PC-9 (cell line): ENCODE data around the gene TSFM. TPM values are rescaled to one million over a fixed set of nuclear protein-coding genes. Genes with fewer than 3 reads are reported as not detected.
A peak's percentile ranks its signal among the peaks of the same experiment; 100 is the strongest.

Experiments used
- BruUV-seq: library from RNA; stranded (reverse); fragments of 400-500 nt; replicated peaks from 2 replicates; lab custom pipeline; 2021; lab: Mats Ljungman, UMichigan
- CTCF ChIA-PET: fragments of 300-600 bp; sonication (Branson Sonifier 250); formaldehyde crosslinking; loops from one replicate; lab custom pipeline; 2022; ENCODE audit warnings: antibody characterized with exemption; lab: Charles Lee
- POLR2A ChIA-PET: fragments of 300-600 bp; sonication (Branson Sonifier 250); formaldehyde crosslinking; loops from one replicate; lab custom pipeline; 2022; ENCODE audit warnings: antibody characterized with exemption; ENCODE audit not compliant: unreplicated experiment; lab: Charles Lee
- DNase-seq, 2 experiments: peaks; one replicate each; pipeline versions ENCODE4 v3.0.0 to v3.0.0-alpha.2; 2015 to 2022; ENCODE audit warnings: mixed read lengths in 1 of 2
- H2AFZ ChIP-seq: fragments of 200-600 bp; sonication (generic); 2 replicates; pipeline ENCODE4 v1.8.1; 2017; ENCODE audit warnings: antibody characterized with exemption
- H3F3A ChIP-seq: fragments of 200-600 bp; sonication (generic); 2 replicates; pipeline ENCODE4 v1.8.1; 2017; ENCODE audit warnings: antibody characterized with exemption, mild to moderate bottlenecking, low read depth; ENCODE audit not compliant: insufficient read depth
- H3K27ac ChIP-seq: fragments of 200-600 bp; sonication (generic); 2 replicates; pipeline ENCODE4 v1.6.1; 2016; ENCODE audit warnings: mixed run types
- H3K27me3 ChIP-seq: fragments of 200-600 bp; sonication (generic); 2 replicates; pipeline ENCODE4 v1.6.1; 2016; ENCODE audit warnings: low read depth, mixed run types; ENCODE audit not compliant: insufficient read depth
- H3K36me3 ChIP-seq: fragments of 200-600 bp; sonication (generic); 2 replicates; pipeline ENCODE4 v1.6.1; 2016; ENCODE audit warnings: low read depth, mixed run types
- H3K4me1 ChIP-seq: fragments of 200-600 bp; sonication (generic); replicated peaks from 2 replicates; pipeline ENCODE4 v1.6.1; 2016; ENCODE audit warnings: mixed run types; ENCODE audit not compliant: insufficient read depth
- H3K4me2 ChIP-seq: fragments of 200-600 bp; sonication (generic); 2 replicates; pipeline ENCODE4 v1.6.1; 2017; ENCODE audit warnings: mixed run types
- H3K4me3 ChIP-seq: fragments of 200-600 bp; sonication (generic); 2 replicates; pipeline ENCODE4 v1.6.1; 2016; ENCODE audit warnings: mixed run types
- H3K79me2 ChIP-seq: fragments of 200-600 bp; sonication (generic); 2 replicates; pipeline ENCODE4 v1.6.1; 2017; ENCODE audit warnings: low read depth, mixed run types
- H3K9me2 ChIP-seq: fragments of 200-600 bp; sonication (generic); 2 replicates; pipeline ENCODE4 v1.8.1; 2017; ENCODE audit warnings: mild to moderate bottlenecking; ENCODE audit not compliant: insufficient read depth
- H3K9me3 ChIP-seq: fragments of 200-600 bp; sonication (generic); 2 replicates; pipeline ENCODE4 v1.8.1; 2016; ENCODE audit warnings: low read depth; ENCODE audit not compliant: insufficient read depth
- H4K20me1 ChIP-seq: fragments of 200-600 bp; sonication (generic); 2 replicates; pipeline ENCODE4 v1.8.1; 2017; ENCODE audit not compliant: insufficient read depth
- EZH2 ChIP-seq: fragments of 200-600 bp; sonication (generic); IDR thresholded peaks from 2 replicates; pipeline ENCODE4 v1.8.0; 2017; ENCODE audit warnings: antibody characterized with exemption, low read depth
- intact Hi-C: fragments of 100-400 bp; cut with micrococcal nuclease; formaldehyde crosslinking; loops from one replicate; pipeline ENCODE4 v1.10.0; 2022; ENCODE audit not compliant: unreplicated experiment
- total RNA-seq: library from RNA; stranded (reverse); gene quantifications from 2 replicates; pipeline ENCODE4 v1.2.3, GENCODE V29; 2021
- TF ChIP-seq, protein P1 (sequence below): fragments of 200-600 bp; sonication (generic); conservative IDR thresholded peaks from 2 replicates; pipeline ENCODE4 v1.6.1; 2017; ENCODE audit warnings: mixed run types, antibody characterized with exemption, mild to moderate bottlenecking, moderate library complexity

The TSFM gene
- total RNA-seq, 1 experiment from 2014 or later, result 44.8 TPM

DNA sequence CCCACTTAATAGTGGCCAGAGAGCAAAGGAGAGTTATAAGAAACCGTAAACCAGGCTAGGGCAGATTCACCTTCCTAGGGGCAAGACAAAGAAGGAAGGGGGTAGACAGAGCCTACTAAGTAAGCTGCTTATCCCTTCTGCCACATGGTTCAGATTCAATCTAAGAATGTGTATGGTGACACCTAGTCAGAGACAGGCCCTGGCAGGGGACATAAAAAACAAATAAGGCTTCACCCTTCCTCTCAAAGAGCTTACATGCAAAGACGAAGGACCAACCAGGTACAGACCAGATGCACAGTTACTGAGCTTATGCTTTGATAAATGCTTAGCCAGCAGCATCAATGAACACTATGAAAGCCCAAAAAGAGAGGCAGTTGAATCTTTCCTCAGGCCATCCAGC, 20.1 kb upstream of the TSFM start:
- no peak for DNase-seq
- Histone ChIP-seq H3K4me3 (no peak overlapping the region), H4K20me1 (no peaks in the 10 kb centered on the region; the same call in none of the 2 replicates), H3K79me2 (no peaks in the 10 kb centered on the region), H3K4me1 (no peaks in the 10 kb centered on the region), H3K27me3 (peaks cover 33% of the 10 kb centered on the region), H3K27ac (no peak overlapping the region), H3K9me2 (no peaks in the 10 kb centered on the region), H3K4me2 (no peak overlapping the region), H3K36me3 (no peaks in the 10 kb centered on the region), H3F3A (peaks cover 2% of the 10 kb centered on the region; the same call in 1 of the 2 replicates), H2AFZ (no peak overlapping the region), H3K9me3 (no peaks in the 10 kb centered on the region)
- ChIA-PET CTCF (no interaction called here), POLR2A (no interaction called here)
- TF ChIP-seq EZH2, result no peak
- TF ChIP-seq, protein P1, sequence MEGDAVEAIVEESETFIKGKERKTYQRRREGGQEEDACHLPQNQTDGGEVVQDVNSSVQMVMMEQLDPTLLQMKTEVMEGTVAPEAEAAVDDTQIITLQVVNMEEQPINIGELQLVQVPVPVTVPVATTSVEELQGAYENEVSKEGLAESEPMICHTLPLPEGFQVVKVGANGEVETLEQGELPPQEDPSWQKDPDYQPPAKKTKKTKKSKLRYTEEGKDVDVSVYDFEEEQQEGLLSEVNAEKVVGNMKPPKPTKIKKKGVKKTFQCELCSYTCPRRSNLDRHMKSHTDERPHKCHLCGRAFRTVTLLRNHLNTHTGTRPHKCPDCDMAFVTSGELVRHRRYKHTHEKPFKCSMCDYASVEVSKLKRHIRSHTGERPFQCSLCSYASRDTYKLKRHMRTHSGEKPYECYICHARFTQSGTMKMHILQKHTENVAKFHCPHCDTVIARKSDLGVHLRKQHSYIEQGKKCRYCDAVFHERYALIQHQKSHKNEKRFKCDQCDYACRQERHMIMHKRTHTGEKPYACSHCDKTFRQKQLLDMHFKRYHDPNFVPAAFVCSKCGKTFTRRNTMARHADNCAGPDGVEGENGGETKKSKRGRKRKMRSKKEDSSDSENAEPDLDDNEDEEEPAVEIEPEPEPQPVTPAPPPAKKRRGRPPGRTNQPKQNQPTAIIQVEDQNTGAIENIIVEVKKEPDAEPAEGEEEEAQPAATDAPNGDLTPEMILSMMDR, result no peak
- BruUV-seq, result no TSS peak
- intact Hi-C loops, result no loop called here

DNA sequence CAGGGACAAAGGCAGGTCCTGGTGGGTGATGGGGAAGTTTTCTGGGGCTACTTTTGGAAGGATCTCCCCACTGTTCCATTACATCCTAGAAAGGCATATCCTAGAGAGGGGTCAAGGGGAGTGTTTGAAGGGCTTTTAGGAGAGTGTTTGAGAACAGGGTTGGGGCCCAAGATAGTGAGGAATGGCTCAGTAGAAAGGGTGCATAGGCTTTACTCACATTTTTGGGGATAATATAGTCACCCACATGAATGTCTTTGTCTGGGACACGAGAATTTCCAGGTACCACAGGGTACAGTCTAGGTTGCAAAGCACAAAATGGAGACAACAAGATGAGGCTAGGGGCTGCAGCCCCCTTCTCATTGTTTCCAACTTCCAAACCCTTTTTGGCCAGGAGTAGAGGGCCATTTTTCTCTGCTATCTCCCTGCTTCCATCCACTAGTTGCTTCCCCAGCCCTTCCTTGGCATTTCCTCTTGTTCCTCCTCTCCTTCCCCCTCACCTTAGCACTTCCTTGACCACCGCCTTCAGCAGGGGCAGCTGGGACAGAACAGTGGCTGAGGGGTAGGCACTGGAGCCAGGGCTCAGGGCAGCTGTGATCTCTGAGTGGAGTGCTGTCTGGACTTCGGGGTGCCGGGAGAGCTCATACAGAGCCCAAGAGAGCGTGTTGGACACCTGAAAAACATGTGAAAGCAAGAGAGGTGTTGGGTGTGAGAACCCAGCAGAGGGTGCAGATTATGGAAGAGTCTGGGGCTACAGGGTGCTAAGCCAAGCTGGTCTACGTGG, 18.5 kb upstream of the TSFM start:
- ChIA-PET POLR2A (no interaction called here), CTCF (no interaction called here)
- H3K4me3 ChIP-seq, result no peak overlapping the region
- intact Hi-C loops, result no loop called here
- no peaks in the 10 kb centered on the region; the same call in none of the 2 replicates for H4K20me1 ChIP-seq
- no peak overlapping the region for H3K4me2 ChIP-seq
- no peaks in the 10 kb centered on the region for H3K36me3 ChIP-seq
- no peaks in the 10 kb centered on the region for H3K9me2 ChIP-seq
- H3K27me3 ChIP-seq, result peaks cover 33% of the 10 kb centered on the region
- H3K9me3 ChIP-seq, result no peaks in the 10 kb centered on the region
- no peak overlapping the region for H3K27ac ChIP-seq
- TF ChIP-seq, protein P1, result no peak
- TF ChIP-seq EZH2, result no peak
- no peak overlapping the region for H2AFZ ChIP-seq
- H3K79me2 ChIP-seq, result no peaks in the 10 kb centered on the region
- DNase-seq, result no peak
- peaks cover 4% of the 10 kb centered on the region; the same call in 1 of the 2 replicates for H3F3A ChIP-seq
- BruUV-seq, result no TSS peak
- no peaks in the 10 kb centered on the region for H3K4me1 ChIP-seq

DNA sequence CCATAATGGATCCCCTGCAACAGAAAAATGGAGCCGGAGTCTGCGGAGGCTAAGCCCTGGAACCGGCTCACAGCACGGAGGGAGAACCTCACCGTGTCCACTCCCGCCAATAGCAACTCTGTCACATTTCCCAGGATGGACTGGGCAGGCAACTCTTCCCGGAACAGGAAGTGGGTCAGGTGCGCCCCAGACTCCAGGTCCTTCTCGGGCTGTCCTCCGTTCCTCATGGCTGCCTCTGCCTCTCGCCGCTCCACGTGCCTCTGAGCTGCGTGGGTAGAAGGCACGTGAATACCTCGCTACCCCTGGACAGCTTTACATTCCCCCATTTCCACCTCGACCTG, 18.0 kb upstream of the TSFM start:
- peak overlapping the region; percentile 51 for H3K4me2 ChIP-seq
- H3K4me3 ChIP-seq, result no peak overlapping the region
- no peaks in the 10 kb centered on the region for H3K4me1 ChIP-seq
- TF ChIP-seq, protein P1, result no peak
- no peak for TF ChIP-seq EZH2
- peaks cover 4% of the 10 kb centered on the region; the same call in 1 of the 2 replicates for H3F3A ChIP-seq
- intact Hi-C loops, result no loop called here
- DNase-seq, result no peak
- H4K20me1 ChIP-seq, result no peaks in the 10 kb centered on the region; the same call in 1 of the 2 replicates
- no peaks in the 10 kb centered on the region for H3K79me2 ChIP-seq
- H3K9me2 ChIP-seq, result no peaks in the 10 kb centered on the region
- H3K27ac ChIP-seq, result no peak overlapping the region
- POLR2A ChIA-PET, result no interaction called here
- H3K27me3 ChIP-seq, result peaks cover 33% of the 10 kb centered on the region
- no TSS peak for BruUV-seq
- CTCF ChIA-PET, result no interaction called here
- H2AFZ ChIP-seq, result no peak overlapping the region
- no peaks in the 10 kb centered on the region for H3K9me3 ChIP-seq
- no peaks in the 10 kb centered on the region for H3K36me3 ChIP-seq
